PC-3 (cell line): ENCODE data around the gene CACNA1I. TPM values are rescaled to one million over a fixed set of nuclear protein-coding genes. Genes with fewer than 3 reads are reported as not detected.

Experiments used
- ATAC-seq: fragments of 200-7000 bp; cut with Tn5 transposase; 2 replicates; pipeline ENCODE4 v1.9.1; 2020; ENCODE audit warnings: mild to moderate bottlenecking, moderate library complexity
- BruUV-seq: library from RNA; stranded (reverse); fragments of 400-500 nt; replicated peaks from 2 replicates; lab custom pipeline; 2021; lab: Mats Ljungman, UMichigan
- CTCF ChIA-PET: fragments of 300-600 bp; sonication (Branson Sonifier 250); formaldehyde crosslinking; loops from one replicate; lab custom pipeline; 2022; ENCODE audit warnings: antibody characterized with exemption; lab: Charles Lee
- POLR2A ChIA-PET: fragments of 300-600 bp; sonication (Branson Sonifier 250); formaldehyde crosslinking; loops from one replicate; lab custom pipeline; 2022; ENCODE audit warnings: antibody characterized with exemption; ENCODE audit not compliant: unreplicated experiment; lab: Charles Lee
- DNase-seq: peaks from one replicate; pipeline ENCODE4 v3.0.0-alpha.2; 2015
- H2AFZ ChIP-seq: fragments of 300-600 bp; sonication (generic); 2 replicates; pipeline ENCODE4 v1.6.0; 2016; ENCODE audit warnings: antibody characterized with exemption, low read length
- H3F3A ChIP-seq: fragments of 300-600 bp; sonication (generic); one replicate; pipeline ENCODE4 v1.6.0; 2017; ENCODE audit warnings: antibody characterized with exemption, low read length, control low read depth, mild to moderate bottlenecking; ENCODE audit not compliant: unreplicated experiment
- H3K27ac ChIP-seq: fragments of 300-600 bp; sonication (generic); 2 replicates; pipeline ENCODE4 v1.5.1; 2016; ENCODE audit warnings: mild to moderate bottlenecking, low read length
- H3K27me3 ChIP-seq: fragments of 300-600 bp; sonication (generic); 2 replicates; pipeline ENCODE4 v1.6.1; 2016; ENCODE audit warnings: low read length, mixed read lengths
- H3K36me3 ChIP-seq: fragments of 300-600 bp; sonication (generic); 2 replicates; pipeline ENCODE4 v1.6.1; 2016; ENCODE audit warnings: low read depth, mixed run types, low read length, mixed read lengths
- H3K4me1 ChIP-seq: fragments of 300-600 bp; sonication (generic); 2 replicates; pipeline ENCODE4 v1.5.1; 2016; ENCODE audit warnings: low read length; ENCODE audit not compliant: insufficient read depth
- H3K4me2 ChIP-seq: fragments of 300-600 bp; sonication (generic); 2 replicates; pipeline ENCODE4 v1.6.0; 2016; ENCODE audit warnings: low read length
- H3K4me3 ChIP-seq: fragments of 300-600 bp; sonication (generic); 2 replicates; pipeline ENCODE4 v1.5.1; 2016; ENCODE audit warnings: mild to moderate bottlenecking, low read length, mixed read lengths
- H3K79me2 ChIP-seq: fragments of 300-600 bp; sonication (generic); 2 replicates; pipeline ENCODE4 v1.6.1; 2017; ENCODE audit warnings: low read length, mixed read lengths
- H3K9ac ChIP-seq: fragments of 300-600 bp; sonication (generic); 2 replicates; pipeline ENCODE4 v1.6.0; 2016; ENCODE audit warnings: mild to moderate bottlenecking, low read length
- H3K9me2 ChIP-seq: fragments of 300-600 bp; sonication (generic); replicated peaks from 2 replicates; pipeline ENCODE4 v1.6.1; 2016; ENCODE audit warnings: mixed run types, low read length, mixed read lengths
- H3K9me3 ChIP-seq: fragments of 300-600 bp; sonication (generic); 2 replicates; pipeline ENCODE4 v1.6.1; 2016; ENCODE audit warnings: low read length, mixed read lengths
- H4K20me1 ChIP-seq: fragments of 300-600 bp; sonication (generic); 2 replicates; pipeline ENCODE4 v1.6.1; 2016; ENCODE audit warnings: low read length, mixed read lengths
- EZH2 ChIP-seq: fragments of 300-600 bp; sonication (generic); IDR thresholded peaks from one replicate; pipeline ENCODE4 v1.6.1; 2017; ENCODE audit warnings: antibody characterized with exemption, mild to moderate bottlenecking, low read length; ENCODE audit not compliant: unreplicated experiment
- EZH2phosphoT487 ChIP-seq: fragments of 300-600 bp; sonication (generic); IDR thresholded peaks from 2 replicates; pipeline ENCODE4 v1.6.1; 2018; ENCODE audit warnings: mild to moderate bottlenecking, antibody characterized with exemption, low read length, borderline replicate concordance
- intact Hi-C: fragments of 100-400 bp; cut with micrococcal nuclease; formaldehyde crosslinking; loops from 2 replicates; pipeline ENCODE4 v1.9.0; 2023
- total RNA-seq: library from RNA; depleted of rRNA; stranded (reverse); fragments of >200 nt; gene quantifications from 2 replicates; pipeline ENCODE4 v1.2.3, GENCODE V29; 2014
- TF ChIP-seq, protein P1 (sequence below): fragments of 300-600 bp; sonication (generic); conservative IDR thresholded peaks from 2 replicates; pipeline ENCODE4 v1.5.1; 2017; ENCODE audit warnings: antibody characterized with exemption, low read depth, mild to moderate bottlenecking, low read length

CACNA1I gene
- total RNA-seq, 1 experiment from 2014 or later: not detected

DNA sequence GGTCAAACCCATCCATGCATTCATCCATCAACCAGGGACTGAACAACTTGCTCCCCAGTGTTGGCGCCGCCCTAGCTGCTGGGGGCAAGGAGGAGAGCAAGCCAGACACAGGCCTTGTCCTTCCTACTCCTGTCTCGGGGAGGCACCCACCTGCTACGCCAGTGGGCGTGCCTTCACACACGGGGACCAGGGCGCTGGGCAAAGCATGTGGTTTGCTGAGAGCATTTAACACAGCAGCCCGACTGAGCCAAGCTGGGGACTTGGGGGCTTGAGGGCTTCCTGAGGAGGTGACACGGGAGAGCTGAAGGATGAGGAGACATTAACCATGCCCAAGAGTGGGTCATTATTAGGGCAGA, 30.6 kb downstream of the CACNA1I start:
- DNase-seq (no peak), ATAC-seq (no peak)
- Histone ChIP-seq H3K36me3 (no peaks in the 10 kb centered on the region), H3K79me2 (no peaks in the 10 kb centered on the region), H3K4me3 (no peak overlapping the region), H3K9me3 (no peaks in the 10 kb centered on the region), H3K4me2 (no peak overlapping the region), H3K4me1 (no peaks in the 10 kb centered on the region), H3K27me3 (no peaks in the 10 kb centered on the region), H4K20me1 (no peaks in the 10 kb centered on the region), H3K9ac (no peak overlapping the region), H3K9me2 (no peaks in the 10 kb centered on the region), H2AFZ (no peak overlapping the region), H3K27ac (no peak overlapping the region), H3F3A (no peaks in the 10 kb centered on the region)
- intact Hi-C loops: no loop called here
- no peak for TF ChIP-seq EZH2
- BruUV-seq: no TSS peak
- ChIA-PET POLR2A (no interaction called here), CTCF (interaction anchor here (0.5 kb wide), 1 partner anchor 31 kb away, joined by 4 read pairs; no protein-coding TSS in a partner anchor)

DNA sequence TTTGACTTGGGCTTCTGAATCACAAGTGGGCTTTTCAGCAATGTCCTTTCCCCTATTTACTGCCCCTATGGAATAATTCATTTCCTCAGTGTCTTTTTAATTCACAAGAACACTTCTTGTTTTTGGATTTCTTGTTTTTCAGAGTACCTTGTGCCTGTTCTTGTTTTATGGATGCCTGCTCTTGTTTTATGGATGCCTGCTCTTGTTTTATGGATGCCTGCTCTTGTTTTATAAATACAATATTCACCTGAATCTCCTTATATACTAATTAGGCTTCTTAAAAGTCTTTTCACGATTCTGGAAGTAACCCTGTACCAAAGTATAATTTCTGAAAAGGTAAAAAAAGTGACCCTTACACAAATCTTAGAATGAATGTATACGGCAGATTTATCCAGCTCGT, 32.8 kb downstream of the CACNA1I start:
- ChIA-PET CTCF (no interaction called here), POLR2A (no interaction called here)
- Histone ChIP-seq H3K79me2 (no peaks in the 10 kb centered on the region), H3F3A (no peaks in the 10 kb centered on the region), H2AFZ (no peak overlapping the region), H3K27ac (no peak overlapping the region), H3K4me2 (no peak overlapping the region), H3K9ac (no peak overlapping the region), H4K20me1 (no peaks in the 10 kb centered on the region), H3K27me3 (no peaks in the 10 kb centered on the region), H3K4me1 (no peaks in the 10 kb centered on the region), H3K36me3 (no peaks in the 10 kb centered on the region), H3K9me2 (no peaks in the 10 kb centered on the region), H3K4me3 (no peak overlapping the region), H3K9me3 (no peaks in the 10 kb centered on the region)
- DNase-seq (no peak), ATAC-seq (no peak)
- intact Hi-C loops: no loop called here
- TF ChIP-seq EZH2phosphoT487: no peak
- TF ChIP-seq, protein P1, sequence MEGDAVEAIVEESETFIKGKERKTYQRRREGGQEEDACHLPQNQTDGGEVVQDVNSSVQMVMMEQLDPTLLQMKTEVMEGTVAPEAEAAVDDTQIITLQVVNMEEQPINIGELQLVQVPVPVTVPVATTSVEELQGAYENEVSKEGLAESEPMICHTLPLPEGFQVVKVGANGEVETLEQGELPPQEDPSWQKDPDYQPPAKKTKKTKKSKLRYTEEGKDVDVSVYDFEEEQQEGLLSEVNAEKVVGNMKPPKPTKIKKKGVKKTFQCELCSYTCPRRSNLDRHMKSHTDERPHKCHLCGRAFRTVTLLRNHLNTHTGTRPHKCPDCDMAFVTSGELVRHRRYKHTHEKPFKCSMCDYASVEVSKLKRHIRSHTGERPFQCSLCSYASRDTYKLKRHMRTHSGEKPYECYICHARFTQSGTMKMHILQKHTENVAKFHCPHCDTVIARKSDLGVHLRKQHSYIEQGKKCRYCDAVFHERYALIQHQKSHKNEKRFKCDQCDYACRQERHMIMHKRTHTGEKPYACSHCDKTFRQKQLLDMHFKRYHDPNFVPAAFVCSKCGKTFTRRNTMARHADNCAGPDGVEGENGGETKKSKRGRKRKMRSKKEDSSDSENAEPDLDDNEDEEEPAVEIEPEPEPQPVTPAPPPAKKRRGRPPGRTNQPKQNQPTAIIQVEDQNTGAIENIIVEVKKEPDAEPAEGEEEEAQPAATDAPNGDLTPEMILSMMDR: no peak
- no peak for TF ChIP-seq EZH2
- no TSS peak for BruUV-seq

DNA sequence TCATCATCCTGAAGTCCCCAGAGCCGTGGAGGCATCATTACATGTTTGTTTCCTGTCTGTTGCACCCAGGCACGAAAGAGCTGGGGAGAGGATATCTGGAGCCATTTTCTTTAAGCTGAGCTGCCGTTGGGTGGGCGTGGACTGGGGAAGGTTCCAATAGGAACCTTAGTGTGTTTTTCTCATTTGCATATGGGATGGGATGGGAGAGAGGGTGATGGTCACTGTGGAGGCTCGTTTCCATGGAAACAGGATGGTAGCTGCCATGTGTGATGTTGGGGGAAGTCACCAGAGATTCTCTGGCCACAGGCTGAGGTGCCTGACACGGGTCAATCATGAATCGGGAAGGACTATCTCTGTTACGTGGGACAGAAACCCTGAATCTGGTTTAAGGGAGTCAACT, 39.7 kb downstream of the CACNA1I start:
- no peak overlapping the region for H3K9ac ChIP-seq
- no peaks in the 10 kb centered on the region for H3K4me1 ChIP-seq
- intact Hi-C loops: no loop called here
- no peak overlapping the region for H3K4me2 ChIP-seq
- no peaks in the 10 kb centered on the region for H3K36me3 ChIP-seq
- TF ChIP-seq EZH2phosphoT487: no peak
- no peak for TF ChIP-seq EZH2
- TF ChIP-seq, protein P1: no peak
- no peak overlapping the region for H2AFZ ChIP-seq
- H3K27ac ChIP-seq: no peak overlapping the region
- ChIA-PET CTCF (no interaction called here), POLR2A (no interaction called here)
- H4K20me1 ChIP-seq: no peaks in the 10 kb centered on the region
- H3K79me2 ChIP-seq: no peaks in the 10 kb centered on the region
- no peaks in the 10 kb centered on the region for H3K27me3 ChIP-seq
- no peak overlapping the region for H3K4me3 ChIP-seq
- no peaks in the 10 kb centered on the region for H3K9me3 ChIP-seq
- DNase-seq (no peak), ATAC-seq (no peak)
- no TSS peak for BruUV-seq
- no peaks in the 10 kb centered on the region for H3F3A ChIP-seq
- no peaks in the 10 kb centered on the region for H3K9me2 ChIP-seq
